GM19463 (cell line): ENCODE measurements around the gene CARD10.

ENCODE experiments used
- ATAC-seq: cut with Tn5 transposase; IDR thresholded peaks from one replicate; pipeline ENCODE4 v1.9.1; 2021; ENCODE audit warnings: mild to moderate bottlenecking, moderate library complexity; ENCODE audit not compliant: unreplicated experiment

The CARD10 gene, protein sequence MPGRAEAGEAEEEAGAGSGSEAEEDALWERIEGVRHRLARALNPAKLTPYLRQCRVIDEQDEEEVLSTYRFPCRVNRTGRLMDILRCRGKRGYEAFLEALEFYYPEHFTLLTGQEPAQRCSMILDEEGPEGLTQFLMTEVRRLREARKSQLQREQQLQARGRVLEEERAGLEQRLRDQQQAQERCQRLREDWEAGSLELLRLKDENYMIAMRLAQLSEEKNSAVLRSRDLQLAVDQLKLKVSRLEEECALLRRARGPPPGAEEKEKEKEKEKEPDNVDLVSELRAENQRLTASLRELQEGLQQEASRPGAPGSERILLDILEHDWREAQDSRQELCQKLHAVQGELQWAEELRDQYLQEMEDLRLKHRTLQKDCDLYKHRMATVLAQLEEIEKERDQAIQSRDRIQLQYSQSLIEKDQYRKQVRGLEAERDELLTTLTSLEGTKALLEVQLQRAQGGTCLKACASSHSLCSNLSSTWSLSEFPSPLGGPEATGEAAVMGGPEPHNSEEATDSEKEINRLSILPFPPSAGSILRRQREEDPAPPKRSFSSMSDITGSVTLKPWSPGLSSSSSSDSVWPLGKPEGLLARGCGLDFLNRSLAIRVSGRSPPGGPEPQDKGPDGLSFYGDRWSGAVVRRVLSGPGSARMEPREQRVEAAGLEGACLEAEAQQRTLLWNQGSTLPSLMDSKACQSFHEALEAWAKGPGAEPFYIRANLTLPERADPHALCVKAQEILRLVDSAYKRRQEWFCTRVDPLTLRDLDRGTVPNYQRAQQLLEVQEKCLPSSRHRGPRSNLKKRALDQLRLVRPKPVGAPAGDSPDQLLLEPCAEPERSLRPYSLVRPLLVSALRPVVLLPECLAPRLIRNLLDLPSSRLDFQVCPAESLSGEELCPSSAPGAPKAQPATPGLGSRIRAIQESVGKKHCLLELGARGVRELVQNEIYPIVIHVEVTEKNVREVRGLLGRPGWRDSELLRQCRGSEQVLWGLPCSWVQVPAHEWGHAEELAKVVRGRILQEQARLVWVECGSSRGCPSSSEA

DNA sequence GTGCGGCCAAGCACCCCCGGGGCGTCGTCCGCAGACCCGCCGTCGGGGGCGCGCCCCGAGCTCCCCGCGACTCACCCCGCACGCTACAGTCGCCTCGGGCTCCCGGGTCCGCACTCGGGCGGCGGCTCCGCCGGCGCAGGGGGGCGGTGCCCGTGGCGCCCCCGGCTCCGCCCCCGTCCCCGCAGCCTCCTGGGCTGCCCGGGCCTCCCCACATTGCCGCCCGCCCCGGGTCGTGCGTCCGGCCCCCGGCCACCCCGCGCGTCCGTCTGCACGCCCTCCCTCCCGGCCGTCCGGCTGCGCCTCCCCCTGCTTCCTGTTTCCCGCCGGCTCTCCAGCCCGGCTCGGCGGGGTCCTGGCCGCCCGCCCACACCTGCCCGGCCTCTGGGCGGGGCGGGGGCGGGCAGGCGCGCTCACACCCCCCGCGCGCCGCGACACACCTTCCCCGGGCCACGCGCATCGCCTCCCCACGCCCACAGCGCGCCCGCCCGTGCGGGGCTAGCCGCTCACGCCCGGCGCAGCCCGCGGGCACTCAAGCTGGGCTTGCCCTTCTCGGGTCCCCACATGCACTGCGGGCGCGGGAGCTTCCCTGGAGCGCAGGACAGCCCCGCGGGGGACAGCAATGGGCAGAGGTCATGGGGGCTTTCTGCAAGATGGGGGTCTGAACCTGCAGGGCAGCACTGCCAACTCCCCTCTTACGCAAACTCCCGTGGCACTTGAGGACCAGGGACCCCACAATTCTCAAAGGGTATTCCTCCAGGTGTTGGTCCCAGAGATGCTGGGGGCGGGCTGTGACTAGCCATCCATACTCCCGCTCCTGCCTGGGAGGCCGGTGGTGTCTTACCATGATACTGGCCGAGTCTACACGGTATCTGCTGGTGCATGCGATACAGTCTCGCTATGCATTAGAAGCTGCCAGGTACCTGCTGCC is at the start of gene CARD10:
Gene CARD10, minus strand, starts transcription at position 148 of the 928 bp plus-strand sequence. CDS start 215 bp downstream, outside the sequence.
- ATAC-seq: no peak

DNA sequence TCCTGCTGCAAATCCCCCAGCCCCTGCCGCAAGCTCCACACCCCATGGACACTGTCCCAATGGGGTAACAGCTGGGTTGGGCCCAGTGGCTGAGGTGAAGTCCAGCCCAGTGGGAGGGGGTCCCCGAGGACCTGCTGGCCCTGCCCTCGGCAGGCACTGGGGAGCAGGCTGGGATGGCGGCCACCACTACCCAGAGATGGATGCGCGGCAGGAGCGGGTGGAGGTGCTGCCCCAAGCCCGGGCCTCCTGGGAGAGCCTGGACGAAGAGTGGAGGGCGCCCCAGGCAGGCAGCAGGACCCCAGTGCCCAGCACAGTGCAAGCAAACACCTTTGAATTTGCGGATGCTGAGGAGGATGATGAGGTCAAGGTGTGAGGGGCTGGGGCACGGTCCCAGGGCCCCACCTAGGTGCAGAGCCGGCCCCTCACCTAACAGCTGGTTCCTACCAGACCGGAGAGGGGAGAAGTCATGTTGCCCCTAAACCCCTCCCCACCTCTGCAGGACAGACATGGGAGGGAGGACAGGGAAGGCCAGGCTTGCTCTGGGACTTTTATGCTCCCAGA is 49.3 kb upstream of the CARD10 start:
- no peak for ATAC-seq

DNA sequence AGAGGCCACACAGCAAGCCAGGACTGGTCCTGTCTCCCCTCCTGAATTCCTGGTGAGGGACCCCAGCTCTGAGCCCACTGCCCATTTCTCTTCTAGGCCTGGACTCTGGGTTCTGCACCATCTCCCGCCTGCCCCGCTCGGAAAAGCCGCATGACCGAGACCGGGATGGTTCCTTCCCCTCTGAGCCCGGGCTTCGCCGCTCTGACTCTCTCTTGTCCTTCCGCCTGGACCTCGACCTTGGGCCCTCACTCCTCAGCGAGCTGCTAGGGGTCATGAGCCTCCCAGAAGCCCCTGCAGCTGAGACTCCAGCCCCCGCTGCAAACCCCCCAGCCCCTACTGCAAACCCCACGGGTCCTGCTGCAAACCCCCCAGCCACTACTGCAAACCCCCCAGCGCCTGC is 48.8 kb upstream of the CARD10 start:
- ATAC-seq: no peak

DNA sequence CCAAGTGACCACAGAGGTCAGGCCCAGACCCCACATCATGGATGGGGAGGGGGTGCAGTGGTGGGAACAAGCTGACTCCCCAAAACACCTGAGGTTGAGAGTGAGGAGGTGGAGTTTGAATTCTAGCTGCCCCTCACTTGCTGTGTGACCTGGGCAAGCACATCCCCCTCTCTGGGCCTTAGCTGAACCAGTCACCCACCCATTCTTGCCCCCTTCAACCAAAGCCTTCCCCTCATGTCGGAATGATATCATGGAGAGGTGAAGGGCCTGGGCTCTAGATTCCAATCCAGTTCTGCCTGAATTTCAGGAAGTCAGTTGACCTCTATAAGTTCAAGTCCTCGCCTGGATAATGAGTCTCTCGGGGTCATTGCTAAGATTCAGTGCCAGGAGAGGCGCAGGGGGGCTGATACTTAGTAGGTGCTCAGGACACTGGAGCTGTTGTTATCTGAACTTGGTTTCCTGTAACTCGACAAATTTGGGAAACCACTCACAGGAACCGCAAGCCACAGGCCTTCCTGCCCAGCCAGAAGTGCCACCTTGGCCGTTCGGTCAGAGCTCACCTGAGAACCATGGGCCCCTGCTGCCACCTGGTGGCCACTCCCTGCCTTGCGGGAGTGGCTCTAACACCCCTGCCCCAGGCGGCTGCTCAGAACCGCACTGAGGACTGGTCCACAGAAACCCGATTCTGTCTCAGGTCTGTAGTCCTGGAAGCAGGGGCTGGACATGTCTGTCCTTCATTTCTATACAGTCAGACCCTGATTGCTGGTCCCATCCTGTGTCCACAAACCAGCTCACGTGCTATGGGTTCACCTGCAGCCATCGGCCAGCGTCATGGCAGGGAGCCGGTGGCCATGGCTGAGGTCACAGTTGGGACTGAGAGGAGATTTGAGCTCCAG is 47.9 kb upstream of the CARD10 start:
- peak; percentile 62 for ATAC-seq

DNA sequence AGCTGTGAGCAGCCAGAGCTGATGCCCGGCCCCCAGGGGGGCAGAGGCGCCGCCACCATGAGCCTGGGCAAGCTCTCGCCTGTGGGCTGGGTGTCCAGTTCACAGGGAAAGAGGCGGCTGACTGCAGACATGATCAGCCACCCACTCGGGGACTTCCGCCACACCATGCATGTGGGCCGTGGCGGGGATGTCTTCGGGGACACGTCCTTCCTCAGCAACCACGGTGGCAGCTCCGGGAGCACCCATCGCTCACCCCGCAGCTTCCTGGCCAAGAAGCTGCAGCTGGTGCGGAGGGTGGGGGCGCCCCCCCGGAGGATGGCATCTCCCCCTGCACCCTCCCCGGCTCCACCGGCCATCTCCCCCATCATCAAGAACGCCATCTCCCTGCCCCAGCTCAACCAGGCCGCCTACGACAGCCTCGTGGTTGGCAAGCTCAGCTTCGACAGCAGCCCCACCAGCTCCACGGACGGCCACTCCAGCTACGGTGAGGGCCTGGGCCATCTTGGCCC is 47.2 kb upstream of the CARD10 start:
- no peak for ATAC-seq

DNA sequence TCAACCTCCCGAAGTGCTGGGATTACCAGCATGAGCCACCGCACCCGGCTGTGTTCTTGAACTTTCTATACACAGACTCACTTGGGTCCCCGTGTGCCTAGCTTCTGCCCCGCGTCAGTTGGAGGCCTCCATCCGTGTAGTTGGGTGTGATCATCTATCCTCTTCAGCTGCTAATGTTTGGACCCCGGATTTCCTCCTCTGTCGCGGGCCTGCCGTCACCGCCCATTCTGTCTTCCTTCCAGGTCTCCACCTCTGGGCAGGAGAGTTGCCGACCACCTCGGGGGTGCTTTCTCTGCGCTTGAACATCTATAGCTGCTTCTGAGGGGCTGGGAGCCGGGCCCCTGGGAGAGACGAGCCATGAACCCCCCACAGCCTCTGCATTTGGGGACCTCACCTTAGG is 46.6 kb upstream of the CARD10 start:
- ATAC-seq: no peak

DNA sequence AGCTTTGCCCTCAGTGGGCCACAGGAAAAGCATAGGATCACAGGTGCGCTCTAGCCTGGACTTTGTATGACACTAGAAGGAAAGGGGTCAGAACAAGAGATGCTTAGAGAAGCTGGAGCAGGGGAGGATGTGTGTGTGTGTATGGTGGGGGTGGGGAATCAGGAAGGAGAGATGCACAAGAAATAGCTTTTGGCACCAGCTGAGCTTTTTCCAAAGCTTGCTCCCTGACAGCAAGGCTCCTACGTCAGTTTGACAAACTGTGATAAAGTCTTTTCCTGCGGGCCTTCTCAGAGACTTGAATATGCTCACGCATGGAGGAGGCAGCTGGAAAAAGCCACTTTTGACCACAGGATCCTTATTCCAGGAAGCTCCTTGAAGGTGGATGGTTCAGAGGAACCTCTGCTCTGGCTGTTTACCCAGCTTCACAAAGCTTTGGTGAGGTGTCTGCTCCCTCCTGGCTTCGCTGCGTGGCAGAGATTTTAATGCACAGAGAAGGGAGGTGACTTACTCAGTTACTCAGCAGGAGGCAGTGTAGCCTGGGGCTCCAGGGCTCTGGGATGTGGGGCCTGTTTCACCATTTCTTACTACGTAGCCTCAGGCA is 45.0 kb upstream of the CARD10 start:
- no peak for ATAC-seq

DNA sequence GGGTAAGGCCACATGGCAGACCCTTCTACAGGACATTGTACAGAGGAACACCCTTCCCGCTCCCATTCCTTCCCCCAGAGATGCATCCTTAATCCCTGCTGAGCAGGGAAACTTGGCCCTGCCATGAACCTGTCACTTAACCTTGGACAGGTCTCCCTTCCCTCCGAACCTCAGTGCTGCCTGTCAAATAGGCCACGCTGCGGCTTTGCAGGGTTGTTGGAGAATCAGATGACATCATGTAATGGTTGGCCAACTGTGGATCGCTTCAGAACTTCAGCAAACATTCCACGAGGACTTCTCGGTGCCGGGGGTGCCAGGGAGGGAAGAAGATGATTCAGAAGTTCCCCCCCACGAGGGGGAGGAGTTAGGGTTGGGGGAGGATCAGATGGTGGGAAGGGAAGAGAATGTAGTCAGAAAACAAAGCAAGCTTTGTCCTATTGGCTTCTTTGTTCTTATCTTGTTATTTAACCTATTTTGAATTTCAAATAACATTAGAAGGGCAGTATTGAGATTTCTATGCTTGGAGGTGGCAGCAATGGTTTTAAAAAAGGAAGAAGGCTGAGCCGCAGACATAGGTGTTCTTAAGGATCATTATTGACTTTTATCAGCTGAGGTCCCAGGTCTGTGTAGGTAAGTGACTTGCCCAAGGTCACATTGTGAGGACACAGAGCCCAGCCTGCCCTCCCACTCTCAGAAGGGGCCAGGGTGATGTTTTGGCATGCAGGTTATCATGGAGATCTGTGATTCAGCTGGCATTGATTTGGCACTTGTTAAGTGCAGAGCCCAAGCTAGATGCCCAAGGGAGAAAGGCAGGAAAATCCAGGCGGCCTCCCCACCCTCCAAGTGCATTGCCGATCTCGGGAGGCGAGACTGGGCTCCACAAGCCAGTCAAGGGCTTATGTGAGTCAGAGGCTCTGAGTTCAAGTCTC is 44.2 kb upstream of the CARD10 start:
- ATAC-seq: no peak

DNA sequence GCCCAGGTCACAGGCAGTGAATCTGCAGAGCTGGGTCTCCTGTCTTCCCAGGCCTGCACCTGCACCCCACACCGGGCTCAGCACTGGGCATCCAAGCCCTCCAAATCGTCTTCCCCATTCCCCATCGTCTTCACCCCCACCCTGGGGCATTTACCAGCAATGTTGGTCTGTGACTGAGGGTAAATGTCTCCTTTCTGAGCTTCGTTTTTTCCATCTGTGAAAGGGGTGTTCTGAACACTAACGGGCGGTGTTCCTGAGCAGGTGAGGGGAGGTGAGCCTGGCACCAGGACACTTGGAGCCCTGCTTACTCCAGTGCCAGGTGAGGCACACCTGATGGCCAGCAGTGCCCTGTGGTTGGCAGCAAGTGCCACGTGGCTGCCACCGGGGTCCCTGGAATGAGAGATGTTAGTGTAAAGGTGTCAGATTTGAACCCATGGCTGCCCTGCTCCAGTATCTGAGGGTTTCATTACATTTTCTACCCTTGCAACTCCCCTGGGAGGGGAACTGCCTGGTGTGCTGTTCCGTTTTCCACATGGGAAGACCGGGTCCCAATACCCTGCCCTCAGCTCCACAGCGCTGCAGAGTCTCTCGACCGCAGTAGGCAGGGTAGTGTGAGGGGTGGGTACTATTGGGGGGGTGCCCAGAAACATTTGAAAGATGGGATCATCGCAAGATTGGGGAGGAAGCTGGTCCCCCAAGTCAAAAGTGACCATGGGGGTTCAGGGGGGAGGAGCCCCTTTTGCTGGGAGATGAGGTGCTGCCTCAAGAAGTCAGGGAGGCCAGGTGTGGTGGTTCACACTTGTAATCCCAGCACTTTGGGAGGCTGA is 43.0 kb upstream of the CARD10 start:
- ATAC-seq: no peak

DNA sequence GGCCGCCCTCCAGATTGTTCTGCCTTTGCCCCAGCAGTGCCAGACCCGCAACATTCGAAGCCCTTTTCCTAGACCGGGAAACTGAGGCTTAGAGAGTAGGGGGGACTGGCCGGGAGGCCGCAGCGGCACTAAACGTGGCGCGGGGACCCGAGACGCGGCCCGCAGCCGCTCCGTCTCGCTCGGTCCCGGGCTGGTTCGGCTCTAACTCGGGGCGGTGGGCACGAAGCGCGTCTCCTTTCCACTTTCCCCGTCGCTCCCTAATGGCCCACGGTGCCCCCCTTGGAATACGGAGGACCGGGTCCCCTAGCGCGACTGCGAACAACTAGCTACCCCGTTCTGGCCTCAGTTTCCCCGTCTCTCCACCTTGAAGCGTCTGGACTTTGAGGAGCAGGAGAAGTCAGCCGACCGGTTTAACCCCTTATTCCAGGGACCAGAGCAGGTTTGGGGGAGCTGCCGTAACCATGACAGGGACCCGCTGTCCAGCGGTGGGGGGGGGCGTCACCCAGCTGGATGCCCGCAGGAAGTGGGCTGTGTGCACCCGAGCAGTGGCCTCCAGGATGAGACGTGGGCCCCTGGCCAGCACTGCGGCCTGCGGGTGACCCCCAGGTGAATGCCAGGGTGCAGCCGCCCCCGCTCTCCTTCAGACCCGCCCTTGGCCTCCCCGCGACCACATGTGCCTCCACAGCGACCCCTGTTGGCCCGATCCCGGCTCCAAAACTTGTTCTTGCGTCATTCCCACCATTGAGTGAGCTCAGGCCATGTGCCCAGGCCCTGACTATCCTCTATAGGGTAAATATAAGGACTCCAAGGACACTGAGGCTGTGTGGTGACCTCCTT is 42.2 kb upstream of the CARD10 start:
- no peak for ATAC-seq

DNA sequence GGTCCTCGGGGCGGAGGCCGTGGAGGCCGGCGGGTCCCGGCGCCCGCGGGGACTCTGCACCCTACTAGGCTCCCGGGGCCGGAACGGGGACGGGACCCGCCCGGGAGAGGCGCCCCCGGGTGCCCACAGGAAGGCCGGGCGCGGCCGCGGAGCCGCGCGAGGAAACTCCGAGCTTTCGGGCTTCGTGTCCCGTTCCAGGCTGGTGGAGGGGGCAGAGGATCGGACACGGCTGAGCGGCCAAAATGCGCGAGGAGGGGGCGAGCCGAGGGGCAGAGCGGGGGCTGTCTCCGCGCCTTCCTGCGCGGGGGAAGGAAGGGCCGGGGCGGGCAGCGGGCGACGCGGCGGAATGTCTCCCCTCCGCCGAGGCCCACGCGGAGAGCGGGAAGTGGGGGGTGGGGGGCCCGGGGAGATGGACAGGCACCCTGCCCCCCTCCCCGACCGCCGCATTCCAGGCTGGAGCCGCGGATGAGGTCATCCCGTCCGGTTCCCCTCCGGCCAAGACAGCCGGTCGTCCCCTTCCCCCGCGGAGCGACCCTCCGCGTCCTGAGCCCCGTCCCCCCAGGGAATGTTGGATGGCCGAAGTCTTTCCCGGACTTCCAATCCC is 41.5 kb upstream of the CARD10 start:
- ATAC-seq: no peak

DNA sequence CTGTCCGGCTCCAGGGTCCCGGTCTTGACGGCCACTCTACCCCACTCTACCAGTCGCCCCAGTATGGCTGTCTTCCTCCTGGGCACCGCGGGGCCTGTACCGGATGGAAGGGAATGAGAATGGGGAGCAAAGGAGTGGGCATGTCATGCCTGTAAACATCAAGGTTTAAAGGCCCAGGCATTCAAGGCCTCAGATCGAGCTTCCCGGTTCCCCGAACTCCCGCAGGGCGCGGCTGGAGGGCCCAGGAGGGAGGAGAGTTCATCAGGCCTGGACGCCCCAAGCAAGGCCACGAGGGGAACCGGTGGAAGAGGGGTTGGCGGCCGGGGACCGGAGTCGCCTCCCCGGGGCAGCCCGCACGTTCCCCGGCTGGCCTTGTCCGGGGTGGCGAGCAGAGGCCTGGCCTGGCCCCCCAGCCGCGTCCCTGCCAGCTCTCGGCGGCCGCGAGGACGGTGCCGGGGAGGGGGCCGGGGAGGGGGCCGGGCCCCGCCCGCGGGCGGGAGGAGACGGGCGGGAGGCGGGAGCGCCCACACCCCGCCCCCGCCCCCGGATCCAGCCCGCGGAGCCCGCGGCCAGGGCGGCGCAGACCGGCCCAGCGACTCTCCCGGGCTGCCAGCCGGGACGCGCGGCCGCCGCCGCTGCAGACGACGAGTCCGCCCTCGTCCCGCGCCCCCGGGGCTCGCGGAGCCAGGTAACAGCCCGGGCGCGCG is 40.8 kb upstream of the CARD10 start, which contains the start of gene CDC42EP1:
Gene CDC42EP1, plus strand, starts transcription at position 580 of the 707 bp plus-strand sequence. CDS start 5,870 bp downstream, outside the sequence.
- ATAC-seq: no peak

DNA sequence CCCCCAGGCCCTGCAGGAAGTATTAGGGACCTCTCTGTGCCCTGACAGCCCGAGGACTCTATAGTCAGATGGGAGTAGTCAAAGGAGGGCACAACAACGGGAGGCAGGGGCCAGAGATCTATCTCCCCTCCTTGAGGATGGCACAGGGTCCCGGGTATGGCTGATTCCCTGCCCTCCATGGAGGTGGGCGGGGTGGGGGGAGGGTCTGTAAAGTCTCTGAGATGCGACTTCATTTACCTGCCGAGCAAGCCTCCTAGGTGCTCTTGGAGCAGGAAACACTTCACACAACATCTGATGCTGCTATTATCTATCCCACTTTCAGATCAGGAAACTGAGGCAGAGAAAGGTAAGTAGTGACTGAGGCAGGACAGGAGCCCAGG is 40.3 kb upstream of the CARD10 start:
- no peak for ATAC-seq

DNA sequence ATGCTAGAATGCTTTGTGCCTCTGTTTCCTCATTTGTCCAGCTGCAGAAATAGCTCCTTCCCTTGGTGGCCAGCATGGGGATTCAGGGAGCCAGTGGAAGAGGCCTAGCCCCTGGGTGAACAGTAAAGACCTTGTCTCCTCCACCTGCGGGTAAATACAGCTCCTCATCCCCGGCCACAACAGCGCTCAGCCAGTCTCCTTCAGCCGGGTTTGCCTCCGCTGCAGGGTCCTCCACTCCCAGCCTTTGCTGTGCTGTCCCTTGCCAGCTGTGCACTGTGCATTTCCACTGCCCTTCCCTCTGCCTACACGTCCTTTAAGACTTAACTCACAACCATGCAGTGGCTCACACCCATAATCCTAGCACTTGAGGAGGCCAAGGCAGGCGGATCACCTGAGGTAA is 39.6 kb upstream of the CARD10 start:
- ATAC-seq: no peak
